GM18526 (cell line): ENCODE results near the gene MRI1.
A peak's percentile ranks its signal among the peaks of the same experiment; 100 is the strongest.

Experiments
- POLR2A ChIP-seq: IDR thresholded peaks from 3 replicates; pipeline ENCODE4 v1.6.1; 2011; ENCODE audit not compliant: insufficient read length; ENCODE audit errors: extremely low read depth

Gene MRI1

DNA sequence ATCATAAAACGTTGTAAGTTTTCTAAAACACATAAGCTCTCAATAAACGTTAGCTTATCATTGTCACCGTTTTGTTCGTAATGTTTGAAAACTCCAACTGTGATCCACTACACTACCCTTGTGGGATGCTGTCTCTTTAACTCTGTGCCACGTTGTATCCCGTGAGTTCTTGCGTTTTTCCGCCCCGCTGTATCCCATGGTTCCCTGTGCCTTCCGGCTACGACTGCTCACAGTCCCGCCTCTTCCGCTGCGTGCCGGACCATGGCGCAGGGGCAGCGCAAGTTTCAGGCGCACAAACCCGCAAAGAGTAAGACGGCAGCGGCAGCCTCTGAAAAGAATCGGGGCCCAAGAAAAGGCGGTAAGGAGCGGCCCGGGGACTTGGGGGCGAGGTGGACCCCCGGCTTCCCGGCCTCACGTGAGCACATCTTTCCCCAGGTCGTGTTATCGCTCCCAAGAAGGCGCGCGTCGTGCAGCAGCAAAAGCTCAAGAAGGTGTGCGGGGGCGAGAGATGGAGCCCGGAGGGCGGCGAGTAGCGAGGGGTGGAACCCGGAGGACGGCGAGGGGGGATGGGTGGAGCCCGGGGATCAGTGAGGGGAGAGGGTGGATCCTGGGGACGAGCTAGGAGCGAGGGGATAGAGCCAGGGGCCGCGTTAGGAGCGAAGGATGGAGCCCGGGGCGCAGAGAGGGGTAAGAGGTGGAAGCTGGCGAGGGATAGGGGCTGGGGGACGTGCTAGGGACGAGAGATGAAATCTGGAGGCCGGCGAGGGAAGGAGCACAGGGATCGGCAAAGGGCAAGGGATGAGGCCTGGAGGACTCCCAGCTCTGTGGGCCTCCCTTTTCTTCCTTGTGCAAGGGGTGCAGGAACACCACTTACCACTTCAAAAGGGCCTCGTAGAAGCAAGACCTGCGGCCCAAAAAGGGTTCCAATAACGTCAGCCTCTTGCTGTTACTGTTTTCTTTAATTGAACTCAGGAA lies 10.2 kb downstream of the MRI1 start, which contains the start of gene C19orf53:
TSS of gene C19orf53 (plus strand) at position 240 of the 975 bp plus-strand sequence. CDS start at position 262, 22 bp downstream.
- TF ChIP-seq POLR2A = peak; percentile 93

DNA sequence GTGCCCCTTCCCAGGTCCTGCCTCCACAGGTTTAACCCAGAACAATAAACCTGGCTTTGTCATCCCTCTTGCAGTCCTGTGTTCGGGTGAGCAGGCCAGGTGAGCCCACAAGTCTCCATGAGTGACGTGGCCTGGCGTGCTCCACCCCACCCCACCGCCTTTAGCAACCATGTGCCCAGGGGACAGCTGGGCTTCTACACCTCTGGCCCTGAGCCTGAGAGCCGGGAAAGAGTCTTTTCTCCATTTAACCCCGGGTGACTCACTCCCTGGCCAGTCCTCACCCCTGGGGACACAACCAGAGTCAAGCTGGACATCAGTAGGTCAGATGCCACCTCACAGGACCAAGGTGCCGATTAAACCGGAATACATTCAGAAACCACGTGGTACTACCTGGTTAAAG lies 14.1 kb downstream of the MRI1 start:
- TF ChIP-seq POLR2A = no peak

DNA sequence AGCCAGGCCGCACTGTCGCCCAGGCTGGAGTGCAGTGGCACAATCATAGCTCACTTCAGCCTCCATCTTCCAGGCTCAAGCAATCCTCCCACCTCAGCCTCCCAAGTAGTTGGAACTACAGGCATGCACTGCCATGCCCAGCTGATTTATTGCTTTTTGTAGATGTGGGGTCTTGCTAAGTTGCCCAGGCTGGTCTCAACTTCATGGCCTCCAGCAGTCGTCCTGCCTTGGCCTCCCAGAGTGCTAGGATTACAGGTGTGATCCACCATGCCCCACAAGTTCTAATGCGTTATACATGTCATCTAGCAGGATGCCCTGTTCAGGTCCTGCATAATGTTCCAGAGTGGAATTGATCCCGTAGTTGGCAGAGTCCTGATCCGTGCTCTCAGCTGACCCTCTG lies 14.5 kb downstream of the MRI1 start:
- no peak for TF ChIP-seq POLR2A

DNA sequence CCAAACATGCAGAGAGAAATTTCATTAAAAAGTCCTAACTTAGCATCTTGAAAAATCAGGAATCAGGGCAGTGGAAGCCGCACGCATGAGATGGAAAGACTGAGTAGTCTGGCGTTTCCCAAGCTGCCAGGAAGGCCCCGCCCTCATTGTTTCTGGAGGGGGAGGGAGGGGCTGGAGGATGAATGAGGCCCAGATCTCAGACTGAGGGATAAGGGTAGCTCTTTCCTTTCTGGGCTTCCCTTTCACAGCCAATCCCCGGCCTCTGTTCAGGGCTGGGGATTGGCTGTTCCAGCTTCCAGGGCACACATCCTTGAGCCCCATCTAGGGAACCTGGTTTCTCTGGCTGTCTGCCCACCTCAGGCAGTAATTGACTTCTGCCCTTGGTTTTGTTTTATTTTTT lies 17.2 kb downstream of the MRI1 start:
- no peak for TF ChIP-seq POLR2A

DNA sequence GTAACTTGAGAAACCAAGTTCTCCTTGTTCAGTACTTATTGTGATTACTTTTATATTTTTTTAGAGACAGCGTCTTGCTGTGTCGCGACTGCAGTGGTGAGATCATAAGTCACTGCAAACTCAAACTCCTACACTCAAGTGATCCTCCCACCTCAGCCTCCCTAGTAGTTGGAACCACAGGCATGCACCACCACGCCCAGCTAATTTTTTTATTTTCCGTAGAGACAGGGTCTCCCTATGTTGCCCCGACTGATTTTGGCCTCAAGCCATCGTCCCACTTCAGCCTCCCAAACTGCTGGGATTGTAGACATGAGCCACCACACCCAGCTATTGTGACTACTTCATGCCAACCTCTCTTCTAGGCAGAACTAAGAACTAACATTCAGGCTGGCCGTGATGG lies 18.2 kb downstream of the MRI1 start:
- TF ChIP-seq POLR2A = no peak

DNA sequence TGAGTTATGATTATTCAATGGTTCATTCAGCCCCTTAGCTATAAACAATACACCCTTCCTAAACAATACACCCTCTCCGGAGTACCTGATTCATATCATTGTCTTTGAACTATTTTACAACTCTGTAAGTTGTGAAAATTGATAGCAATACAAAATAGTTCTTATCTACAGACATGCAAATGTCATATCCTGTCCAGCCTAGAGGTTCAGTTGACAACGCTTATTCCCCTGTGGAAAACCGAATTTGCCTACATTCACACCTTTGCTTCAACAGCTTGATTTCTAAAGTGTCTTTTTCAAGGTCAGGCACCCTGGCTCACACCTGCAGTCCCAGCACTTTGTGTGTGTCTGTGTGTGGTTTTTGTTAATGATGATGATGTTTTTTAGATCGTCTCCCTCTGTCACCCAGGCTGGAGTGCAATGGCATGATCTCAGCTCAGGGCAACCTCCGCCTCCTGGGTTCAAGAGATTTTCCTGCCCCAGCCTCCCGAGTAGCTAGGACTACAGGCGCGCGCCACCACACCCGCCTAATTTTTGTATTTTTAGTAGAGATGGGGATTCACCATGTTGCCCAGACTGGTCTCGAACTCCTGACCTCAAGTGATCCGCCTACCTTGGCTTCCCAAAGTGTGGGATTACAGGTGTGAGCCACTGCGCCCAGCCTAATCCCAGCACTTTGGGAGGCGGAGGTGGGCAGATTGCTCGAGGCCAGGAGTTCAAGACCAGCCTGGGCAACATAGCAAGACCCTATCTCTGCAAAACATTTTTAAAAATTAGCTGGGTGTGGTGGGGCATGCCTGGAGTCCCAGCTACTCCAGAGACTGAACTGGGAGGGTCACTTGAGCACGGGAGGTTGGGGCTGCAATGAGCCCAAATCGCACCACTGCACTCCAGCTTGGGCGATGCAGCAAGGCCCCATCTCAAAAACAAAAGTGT lies 19.5 kb downstream of the MRI1 start:
- no peak for TF ChIP-seq POLR2A

DNA sequence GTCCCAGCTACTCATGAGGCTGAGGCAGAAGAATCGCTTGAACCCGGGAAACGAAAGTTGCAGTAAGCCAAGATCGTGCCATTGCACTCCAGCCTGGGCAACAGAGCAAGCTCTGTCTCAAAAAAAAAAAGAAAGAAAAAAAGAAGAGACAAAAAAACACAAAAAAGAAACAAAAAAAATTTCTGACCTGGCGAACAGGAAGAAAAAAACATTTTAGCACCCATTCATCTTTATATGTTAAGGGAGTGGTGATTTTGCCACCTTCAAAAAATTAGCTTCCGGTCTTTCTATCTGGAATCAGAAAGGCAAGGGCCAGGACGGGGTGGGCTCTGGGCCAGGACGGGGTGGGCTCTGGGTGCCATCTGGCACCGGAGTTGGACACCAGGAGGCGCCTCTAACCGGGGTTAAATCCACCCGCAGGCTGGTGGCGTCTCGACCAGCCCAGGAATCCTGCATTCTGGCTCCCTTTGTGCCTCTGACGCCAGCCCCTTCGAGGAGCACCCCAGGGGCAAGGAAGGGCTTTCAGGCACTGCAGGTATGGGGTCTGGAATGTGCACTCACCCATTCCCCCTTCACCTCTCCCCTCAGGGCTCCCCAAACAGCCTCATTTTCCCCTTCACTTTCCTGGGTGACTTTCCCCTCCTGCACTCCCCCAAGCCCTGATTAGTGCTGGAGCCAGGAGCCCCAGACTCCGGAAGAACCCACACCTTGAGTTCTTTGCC lies 20.6 kb downstream of the MRI1 start:
- TF ChIP-seq POLR2A = no peak

DNA sequence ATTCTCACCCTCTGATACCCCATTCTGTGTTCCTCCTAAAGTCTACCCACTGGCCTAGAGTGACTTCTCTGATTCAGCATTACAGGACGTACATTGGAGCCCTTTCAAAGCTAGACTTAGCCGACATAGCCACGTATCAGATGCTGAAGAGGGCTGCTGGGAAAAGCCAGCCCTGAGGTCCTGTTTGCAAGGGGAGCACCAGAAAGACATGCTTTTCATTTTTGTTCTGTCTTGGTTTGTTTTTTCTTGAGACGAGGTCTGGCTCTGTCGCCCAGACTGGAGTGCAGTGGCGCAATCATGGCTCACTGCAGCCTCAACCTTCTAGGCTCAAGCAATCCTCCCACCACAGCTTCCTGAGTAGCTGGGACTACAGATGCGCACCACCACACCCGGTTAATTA lies 24.7 kb downstream of the MRI1 start:
- TF ChIP-seq POLR2A = no peak

DNA sequence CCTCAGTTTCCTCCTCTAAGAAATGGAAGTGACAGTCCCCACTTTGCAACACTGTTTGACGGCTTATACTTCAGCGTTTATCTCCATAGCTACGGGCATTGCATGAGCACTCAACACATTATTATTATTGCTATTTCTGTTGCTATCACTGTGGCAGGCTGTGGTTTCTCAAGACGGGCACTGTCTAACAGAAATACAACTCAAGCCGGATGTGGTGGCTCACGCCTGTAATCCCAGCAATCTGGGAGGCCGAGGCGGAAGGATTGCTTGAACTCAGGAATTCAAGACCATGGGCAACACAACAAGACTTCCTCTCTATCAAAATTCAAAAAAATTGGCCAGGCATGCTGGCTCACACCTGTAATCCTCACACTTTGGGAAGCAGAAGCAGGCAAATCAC lies 26.0 kb downstream of the MRI1 start:
- TF ChIP-seq POLR2A = no peak

DNA sequence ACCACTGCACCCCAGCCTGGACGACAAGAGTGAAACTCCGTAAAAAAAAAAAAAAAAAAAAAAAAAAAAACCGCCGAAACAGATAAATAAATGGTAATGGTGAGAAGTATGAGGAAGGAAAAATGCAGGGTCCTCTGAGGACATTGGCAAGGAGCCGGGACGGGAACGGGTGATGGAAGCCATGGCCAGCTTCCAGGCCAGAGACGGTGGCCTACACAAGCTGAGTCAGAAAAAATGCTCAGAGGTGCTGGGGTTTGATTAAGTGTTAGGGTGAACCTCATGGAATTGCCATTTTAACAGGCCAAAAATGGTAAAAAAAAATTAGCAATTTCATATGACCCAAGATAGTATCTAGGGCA lies 30.1 kb downstream of the MRI1 start:
- no peak for TF ChIP-seq POLR2A

DNA sequence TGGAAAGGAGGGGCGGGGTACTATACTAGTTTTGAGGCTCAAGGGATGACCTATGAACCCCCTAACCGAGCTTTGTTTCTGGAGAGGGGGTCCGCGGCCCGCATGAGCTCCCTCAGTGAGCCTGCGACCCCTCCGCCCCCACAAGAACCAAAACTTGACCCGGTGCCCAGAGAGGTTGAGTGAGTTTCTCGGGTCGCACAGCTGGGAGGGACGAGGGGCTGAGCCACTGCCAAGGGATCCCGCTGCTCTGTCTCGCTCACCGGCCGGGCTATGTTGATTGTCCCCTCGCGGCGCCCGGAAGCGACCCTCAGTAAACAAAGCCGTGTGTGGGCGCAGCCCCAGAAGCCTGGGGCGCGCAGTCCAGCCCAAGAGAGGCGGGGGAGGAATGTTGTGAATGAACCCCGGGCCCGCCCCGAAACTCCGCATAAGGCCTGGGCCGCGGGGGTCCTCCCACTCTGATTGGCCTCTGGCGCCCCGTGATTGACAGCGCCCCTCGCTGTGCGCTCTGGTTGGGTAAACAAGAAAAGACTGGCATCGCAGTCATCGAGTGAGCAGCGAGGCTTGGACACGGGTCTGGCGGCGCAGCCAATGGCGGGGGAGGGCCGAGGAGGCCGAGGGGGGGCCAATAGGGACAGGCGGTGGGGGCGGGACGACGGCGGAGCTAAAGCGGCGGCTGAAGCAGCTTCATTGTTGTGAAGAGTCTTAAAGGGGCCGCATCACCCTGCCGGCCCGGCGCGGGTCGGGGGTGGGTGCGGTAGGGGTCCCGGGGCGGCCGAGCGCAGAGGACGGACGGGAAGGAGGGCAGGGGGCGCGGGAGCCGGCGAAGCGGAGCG lies 30.7 kb downstream of the MRI1 start, which contains the start of gene ZSWIM4:
TSS of gene ZSWIM4 (plus strand) at position 687 of the 833 bp plus-strand sequence. CDS start 206 bp downstream, outside the sequence.
- TF ChIP-seq POLR2A = peak; percentile 32

DNA sequence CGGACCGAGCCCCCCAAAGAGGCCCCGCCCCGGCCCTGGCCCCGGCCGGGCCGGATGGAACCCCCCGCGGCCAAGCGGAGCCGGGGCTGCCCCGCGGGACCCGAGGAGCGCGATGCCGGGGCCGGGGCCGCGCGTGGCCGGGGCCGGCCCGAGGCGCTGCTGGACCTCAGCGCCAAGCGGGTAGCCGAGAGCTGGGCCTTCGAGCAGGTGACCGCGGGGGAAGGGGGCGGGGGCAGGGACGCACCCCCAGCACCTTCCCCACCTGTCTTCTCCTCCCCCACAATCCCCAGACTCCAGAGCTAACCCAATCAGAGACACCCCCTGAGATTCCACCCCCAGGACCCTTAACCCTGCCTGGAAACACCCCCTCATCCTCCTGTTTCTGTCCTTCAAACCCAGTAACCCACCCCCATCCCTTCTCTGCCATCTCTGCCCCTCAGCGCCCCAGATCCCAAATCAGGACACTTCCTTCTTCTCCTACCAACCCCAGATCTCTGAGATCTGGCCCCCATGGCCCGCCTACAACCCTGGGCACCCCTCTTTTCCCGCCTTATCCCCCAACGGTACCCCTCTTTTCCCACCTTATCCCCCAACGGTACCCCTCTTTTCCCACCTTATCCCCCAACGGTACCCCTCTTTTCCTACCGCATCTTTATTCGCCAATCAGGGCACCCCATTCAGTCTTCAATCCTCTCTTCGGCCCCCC lies 31.4 kb downstream of the MRI1 start:
- no peak for TF ChIP-seq POLR2A

DNA sequence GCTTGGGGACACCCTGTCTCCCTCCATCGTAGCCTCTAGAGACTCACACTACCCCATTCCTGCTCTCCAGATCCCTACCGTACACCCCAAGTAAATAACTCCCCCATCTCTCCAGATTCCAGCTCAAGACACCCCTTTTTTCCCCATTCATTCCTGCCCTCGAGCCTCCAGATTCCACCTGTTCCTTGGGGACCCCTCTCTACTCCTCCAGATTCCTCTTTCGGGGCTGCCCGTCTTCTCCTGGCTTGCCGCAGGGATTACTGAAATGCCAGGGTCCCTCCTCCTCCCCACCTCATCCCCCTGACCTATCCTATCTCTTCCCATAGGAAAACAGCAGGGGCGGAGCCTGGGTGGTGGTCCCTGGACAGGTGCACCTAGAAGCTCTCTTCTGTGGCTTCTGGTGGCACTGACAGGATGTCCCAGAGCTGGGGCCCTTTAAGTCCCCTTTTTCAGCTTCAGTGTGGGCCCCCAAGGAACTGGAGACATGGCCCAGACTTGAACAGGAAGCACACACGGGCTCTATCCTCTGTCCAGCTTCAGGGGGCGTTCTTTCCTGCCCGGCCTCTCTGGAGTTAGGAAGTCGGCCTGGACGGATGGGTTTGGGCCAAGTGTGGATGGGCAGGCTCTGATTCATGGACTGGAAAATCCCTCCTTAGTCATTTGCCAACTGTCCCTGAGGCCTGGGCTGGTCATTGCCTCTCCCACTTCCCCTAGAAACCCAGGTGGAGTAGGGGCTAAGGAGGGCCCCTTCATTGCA lies 32.2 kb downstream of the MRI1 start:
- TF ChIP-seq POLR2A = no peak
